CD14-positive monocyte (primary cell): ENCODE data around the gene CFAP57. TPM values are rescaled to one million over a fixed set of nuclear protein-coding genes. Genes with fewer than 3 reads are reported as not detected.

Experiments
- DNase-seq, 3 donors: peaks; one replicate each; pipeline ENCODE4 v3.0.0-alpha.2; 2011 to 2022
- H2AFZ ChIP-seq: 2 replicates; pipeline ENCODE4 v1.6.0; 2012; ENCODE audit warnings: mild to moderate bottlenecking, low read depth, low read length, inconsistent platforms; ENCODE audit not compliant: insufficient read depth, poor library complexity, severe bottlenecking
- H3K27ac ChIP-seq, 2 donors: 1 replicate in 1 of 2; 2 replicates in 1 of 2; pipeline ENCODE4 v1.5.1; 2012 to 2013; ENCODE audit warnings: low read length in 2 of 2, control low read depth in 1 of 2, inconsistent platforms in 1 of 2, low read depth in 1 of 2, mild to moderate bottlenecking in 1 of 2
- H3K27me3 ChIP-seq, 2 donors: one replicate each; pipeline versions ENCODE4 v1.6.0 to v1.6.1; 2011 to 2013; ENCODE audit warnings: low read length in 2 of 2; ENCODE audit not compliant: control insufficient read depth in 2 of 2, insufficient read depth in 2 of 2
- H3K36me3 ChIP-seq, 2 donors: replicated peaks in 1 of 2; 1 replicate in 1 of 2; 2 replicates in 1 of 2; pipeline versions ENCODE4 v1.5.1 to v1.6.1; 2012 to 2013; ENCODE audit warnings: low read length in 2 of 2, control low read depth in 1 of 2, inconsistent platforms in 1 of 2, mild to moderate bottlenecking in 1 of 2; ENCODE audit not compliant: insufficient read depth in 2 of 2, control insufficient read depth in 1 of 2
- H3K4me1 ChIP-seq, 2 donors: 1 replicate in 1 of 2; 2 replicates in 1 of 2; pipeline versions ENCODE4 v1.5.1 to v1.6.1; 2012 to 2013; ENCODE audit warnings: low read length in 2 of 2, control low read depth in 1 of 2, inconsistent platforms in 1 of 2, mild to moderate bottlenecking in 1 of 2, moderate library complexity in 1 of 2; ENCODE audit not compliant: insufficient read depth in 2 of 2, control insufficient read depth in 1 of 2
- H3K4me2 ChIP-seq: replicated peaks from 2 replicates; pipeline ENCODE3; 2012; ENCODE audit warnings: low read length, moderate library complexity, mild to moderate bottlenecking; ENCODE audit not compliant: poor library complexity, severe bottlenecking; ENCODE audit errors: extremely low read depth
- H3K4me3 ChIP-seq, 3 experiments: fragments of 200-600 bp in 1 of 3; sonication (generic) in 1 of 3; replicated peaks in 1 of 3; 1 replicate in 2 of 3; 2 replicates in 1 of 3; pipeline ENCODE4 v1.5.1; 2011 to 2013; ENCODE audit warnings: low read length in 3 of 3, mild to moderate bottlenecking in 3 of 3, control low read depth in 2 of 3, low read depth in 2 of 3, inconsistent platforms in 1 of 3, moderate library complexity in 1 of 3
- H3K79me2 ChIP-seq: 2 replicates; pipeline ENCODE4 v1.6.0; 2012; ENCODE audit warnings: mild to moderate bottlenecking, control low read depth, inconsistent platforms, low read length, moderate library complexity; ENCODE audit not compliant: insufficient read depth
- H3K9ac ChIP-seq: 2 replicates; pipeline ENCODE4 v1.6.0; 2017; ENCODE audit warnings: low read length, mild to moderate bottlenecking; ENCODE audit not compliant: insufficient read depth, poor library complexity, severe bottlenecking
- H3K9me3 ChIP-seq, 2 donors: replicated peaks in 1 of 2; 1 replicate in 1 of 2; 2 replicates in 1 of 2; pipeline versions ENCODE4 v1.5.1 to v1.6.1; 2012 to 2013; ENCODE audit warnings: low read length in 2 of 2, control low read depth in 1 of 2; ENCODE audit not compliant: control insufficient read depth in 1 of 2, insufficient read depth in 1 of 2
- H4K20me1 ChIP-seq: 2 replicates; pipeline ENCODE4 v1.6.0; 2012; ENCODE audit warnings: mild to moderate bottlenecking, low read length, control low read depth, moderate library complexity; ENCODE audit not compliant: insufficient read depth
- H3K27ac Mint-ChIP-seq, 7 donors: one replicate each; pipeline ENCODE4 v1.8.0; 2020; ENCODE audit warnings: mild to moderate bottlenecking in 7 of 7, mixed read lengths in 7 of 7, moderate library complexity in 6 of 7, inconsistent platforms in 2 of 7
- H3K27me3 Mint-ChIP-seq, 3 donors: one replicate each; pipeline ENCODE4 v1.8.0; 2021 to 2022; ENCODE audit warnings: low read depth in 3 of 3, mild to moderate bottlenecking in 3 of 3, mixed read lengths in 3 of 3, moderate library complexity in 3 of 3, inconsistent platforms in 1 of 3
- H3K36me3 Mint-ChIP-seq, 2 donors: one replicate each; pipeline ENCODE4 v1.8.0; 2020; ENCODE audit warnings: mixed read lengths in 2 of 2, inconsistent platforms in 1 of 2, mild to moderate bottlenecking in 1 of 2
- H3K4me1 Mint-ChIP-seq: one replicate; pipeline ENCODE4 v1.8.0; 2020; ENCODE audit warnings: mild to moderate bottlenecking, mixed read lengths
- H3K4me3 Mint-ChIP-seq, 2 donors: one replicate each; pipeline ENCODE4 v1.8.0; 2020; ENCODE audit warnings: mild to moderate bottlenecking in 2 of 2, mixed read lengths in 2 of 2, moderate library complexity in 1 of 2
- H3K9me3 Mint-ChIP-seq, 7 donors: one replicate each; pipeline ENCODE4 v1.8.0; 2020 to 2022; ENCODE audit warnings: mixed read lengths in 7 of 7, mild to moderate bottlenecking in 6 of 7, moderate library complexity in 6 of 7, inconsistent platforms in 2 of 7
- CTCF ChIP-seq: fragments of 200-600 bp; IDR thresholded peaks from one replicate; pipeline ENCODE4 v1.8.0; 2022; ENCODE audit warnings: antibody characterized with exemption, mild to moderate bottlenecking
- WGBS: methylation state at CpG from one replicate; pipeline ENCODE4 v1.1.5; 2013; ENCODE audit warnings: missing lambda C conversion rate; ENCODE audit not compliant: insufficient coverage; 5-methylcytosine and 5-hydroxymethylcytosine counted together
- intact Hi-C, 2 donors: fragments of 100-400 bp; cut with micrococcal nuclease; formaldehyde crosslinking; loops; one replicate each; pipeline versions ENCODE4 v1.15.0 to v1.15.1; 2023
- polyA plus RNA-seq, 3 donors: library from polyadenylated mRNA; depleted of rRNA in 1 of 3; unstranded in 2 of 3; stranded (reverse) in 1 of 3; fragments of 300-500 nt in 2 of 3; fragments of >200 nt in 1 of 3; fragmentation: Illumina TruSeq in 2 of 3; gene quantifications; 1 replicate in 2 of 3; 2 replicates in 1 of 3; pipeline ENCODE4 v1.2.3, GENCODE V29; 2012 to 2021

CFAP57 gene
- polyA plus RNA-seq, 3 donors: 0.01 to 0.05 TPM; not detected in 1

GRCh38 chr1:43172527-43172972, 420 bp downstream of the CFAP57 start:
- H3K36me3 Mint-ChIP-seq: peaks cover 25 to 32% of the 10 kb centered on the region in 2 donors
- Histone ChIP-seq H3K4me3 (peak overlapping the region; percentile 62 to 98 (median 80)), H3K27me3 (peaks cover 0 to 27% of the 10 kb centered on the region in 2 donors), H3K4me2 (peak overlapping the region; percentile 93), H3K9me3 (no peaks in the 10 kb centered on the region), H3K27ac (peak overlapping the region in 1 of 2 donors; percentile 71), H4K20me1 (no peaks in the 10 kb centered on the region), H2AFZ (peak overlapping the region; percentile 96), H3K79me2 (peaks cover 17% of the 10 kb centered on the region), H3K36me3 (peaks cover 23 to 33% of the 10 kb centered on the region in 2 donors), H3K9ac (no peak overlapping the region), H3K4me1 (peaks cover 9 to 16% of the 10 kb centered on the region in 2 donors)
- peaks cover 0 to 3% (median 0%) of the 10 kb centered on the region in 7 donors for H3K9me3 Mint-ChIP-seq
- peak overlapping the region; percentile 65 to 97 (median 95) for H3K27ac Mint-ChIP-seq
- DNase-seq: peak; percentile 73 to 87 (median 86)
- TF ChIP-seq CTCF: no peak
- H3K4me1 Mint-ChIP-seq: peaks cover 17% of the 10 kb centered on the region
- WGBS: 0% methylated on average over 7 of the region's 20 CpGs
- intact Hi-C loops: loop anchor here (2.0 to 10.0 kb wide), 6 partner anchors 186 to 838 kb away; partner anchors contain the start of genes C1orf50 (in 1 of the 2), CDC20 (in 1 of the 2), ELOVL1 (in 1 of the 2) and FOXJ3 (in 1 of the 2)
- H3K4me3 Mint-ChIP-seq: peak overlapping the region; percentile 94 to 96
- H3K27me3 Mint-ChIP-seq: peaks cover 5 to 22% (median 15%) of the 10 kb centered on the region in 3 donors

- Histone ChIP-seq H3K4me2 (no peak overlapping the region), H3K36me3 (peaks cover 3 to 10% of the 10 kb centered on the region in 2 donors), H3K27me3 (peaks cover 0 to 29% of the 10 kb centered on the region in 2 donors), H3K9ac (no peak overlapping the region), H3K79me2 (peaks cover 17% of the 10 kb centered on the region), H3K27ac (no peak overlapping the region), H3K4me3 (no peak overlapping the region), H3K9me3 (no peaks in the 10 kb centered on the region), H2AFZ (no peak overlapping the region), H3K4me1 (peaks cover 9 to 16% of the 10 kb centered on the region in 2 donors), H4K20me1 (no peaks in the 10 kb centered on the region)
- Mint-ChIP-seq H3K9me3 (peaks cover 0 to 3% (median 0%) of the 10 kb centered on the region in 7 donors), H3K4me1 (peaks cover 17% of the 10 kb centered on the region), H3K27ac (no peak overlapping the region), H3K27me3 (peaks cover 7 to 22% (median 17%) of the 10 kb centered on the region in 3 donors), H3K4me3 (peak overlapping the region in 1 of 2 donors; percentile 33), H3K36me3 (peaks cover 5 to 9% of the 10 kb centered on the region in 2 donors)
- no peak for TF ChIP-seq CTCF
- intact Hi-C loops: loop anchor here in 1 of 2 donors (5.0 to 10.0 kb wide), 4 partner anchors 190 to 408 kb away; partner anchors contain the start of genes C1orf50, ELOVL1, P3H1 and ZNF691
- WGBS: no CpG with 5 or more reads among the region's 2 CpGs
- DNase-seq: no peak
Observed at GRCh38 chr1:43174873-43175272, 2.7 kb downstream of the CFAP57 start.
